ENCODE results near the gene ABR.

Gene ABR

DNA sequence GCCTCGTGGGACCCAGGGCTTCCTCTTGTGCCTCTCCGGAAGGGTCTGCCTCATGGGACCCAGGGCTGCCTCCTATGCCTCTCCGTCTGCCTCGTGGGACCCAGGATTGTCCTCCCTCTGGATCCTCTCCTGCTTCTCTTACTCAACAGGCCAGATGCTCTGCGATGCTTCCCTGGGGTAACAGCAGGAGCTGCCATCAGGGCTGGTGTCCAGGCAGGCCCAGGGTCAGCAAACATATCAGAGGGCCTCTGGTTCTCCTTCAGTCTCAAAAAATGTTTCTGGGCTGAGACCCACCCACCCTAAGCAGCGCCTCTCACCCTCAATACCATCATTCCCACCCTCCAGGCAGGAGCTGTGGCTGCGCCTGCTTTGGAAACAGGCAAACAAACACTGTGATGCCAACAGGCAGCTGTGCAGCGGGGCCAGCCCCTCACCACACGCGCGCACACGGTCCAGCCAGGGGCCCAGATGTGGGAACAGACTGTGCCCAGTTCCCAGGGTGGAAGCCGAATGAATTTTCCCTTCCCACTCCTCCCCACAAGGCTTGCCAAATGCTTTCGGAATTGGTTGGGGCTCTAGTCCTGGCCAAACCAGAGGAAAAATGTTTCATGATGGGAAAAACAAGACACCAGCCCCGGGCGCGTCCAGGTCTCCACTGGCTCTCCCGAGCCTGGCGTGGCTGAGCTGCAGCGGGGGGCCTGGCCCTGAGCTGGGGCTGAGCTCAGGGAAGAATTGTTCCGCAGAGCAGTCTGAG lies 171.6 kb downstream of the ABR start:
- Histone ChIP-seq H3K9me2 (replicated peaks; ENCODE audit: low read depth, low read length) (no peaks in the 10 kb centered on the region), H3K4me2 (ENCODE audit: low read depth, low read length, poor library complexity, severe bottlenecking) (no peak overlapping the region), H3K9ac (ENCODE audit: low read depth, low read length, poor library complexity, severe bottlenecking) (no peak overlapping the region), H3K79me2 (ENCODE audit: insufficient read depth, low read length) (no peaks in the 10 kb centered on the region), H2AFZ (ENCODE audit: low read length) (no peak overlapping the region), H3K4me3 (ENCODE audit: low read length, poor library complexity, severe bottlenecking) (no peak overlapping the region), H3K27me3 (ENCODE audit: insufficient read depth, low read length, poor library complexity, severe bottlenecking) (no peaks in the 10 kb centered on the region), H3K9me3 (ENCODE audit: insufficient read depth, low read depth, low read length) (no peaks in the 10 kb centered on the region), H3F3A (ENCODE audit: low read depth) (no peaks in the 10 kb centered on the region), H4K20me1 (ENCODE audit: insufficient read depth, low read length, poor library complexity, severe bottlenecking) (no peaks in the 10 kb centered on the region), H3K4me1 (ENCODE audit: insufficient read depth, low read length, poor library complexity, severe bottlenecking) (peaks cover 4% of the 10 kb centered on the region), H3K36me3 (ENCODE audit: insufficient read depth, low read length) (peaks cover 15% of the 10 kb centered on the region; the same call in 1 of the 2 replicates)
- TF ChIP-seq EZH2phosphoT487 (IDR thresholded peaks at IDR 0.05; ENCODE audit: borderline replicate concordance) = no peak
- TF ChIP-seq, protein P1, sequence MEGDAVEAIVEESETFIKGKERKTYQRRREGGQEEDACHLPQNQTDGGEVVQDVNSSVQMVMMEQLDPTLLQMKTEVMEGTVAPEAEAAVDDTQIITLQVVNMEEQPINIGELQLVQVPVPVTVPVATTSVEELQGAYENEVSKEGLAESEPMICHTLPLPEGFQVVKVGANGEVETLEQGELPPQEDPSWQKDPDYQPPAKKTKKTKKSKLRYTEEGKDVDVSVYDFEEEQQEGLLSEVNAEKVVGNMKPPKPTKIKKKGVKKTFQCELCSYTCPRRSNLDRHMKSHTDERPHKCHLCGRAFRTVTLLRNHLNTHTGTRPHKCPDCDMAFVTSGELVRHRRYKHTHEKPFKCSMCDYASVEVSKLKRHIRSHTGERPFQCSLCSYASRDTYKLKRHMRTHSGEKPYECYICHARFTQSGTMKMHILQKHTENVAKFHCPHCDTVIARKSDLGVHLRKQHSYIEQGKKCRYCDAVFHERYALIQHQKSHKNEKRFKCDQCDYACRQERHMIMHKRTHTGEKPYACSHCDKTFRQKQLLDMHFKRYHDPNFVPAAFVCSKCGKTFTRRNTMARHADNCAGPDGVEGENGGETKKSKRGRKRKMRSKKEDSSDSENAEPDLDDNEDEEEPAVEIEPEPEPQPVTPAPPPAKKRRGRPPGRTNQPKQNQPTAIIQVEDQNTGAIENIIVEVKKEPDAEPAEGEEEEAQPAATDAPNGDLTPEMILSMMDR (conservative IDR thresholded peaks at IDR 0.05; ENCODE audit: low read length) = no peak

DNA sequence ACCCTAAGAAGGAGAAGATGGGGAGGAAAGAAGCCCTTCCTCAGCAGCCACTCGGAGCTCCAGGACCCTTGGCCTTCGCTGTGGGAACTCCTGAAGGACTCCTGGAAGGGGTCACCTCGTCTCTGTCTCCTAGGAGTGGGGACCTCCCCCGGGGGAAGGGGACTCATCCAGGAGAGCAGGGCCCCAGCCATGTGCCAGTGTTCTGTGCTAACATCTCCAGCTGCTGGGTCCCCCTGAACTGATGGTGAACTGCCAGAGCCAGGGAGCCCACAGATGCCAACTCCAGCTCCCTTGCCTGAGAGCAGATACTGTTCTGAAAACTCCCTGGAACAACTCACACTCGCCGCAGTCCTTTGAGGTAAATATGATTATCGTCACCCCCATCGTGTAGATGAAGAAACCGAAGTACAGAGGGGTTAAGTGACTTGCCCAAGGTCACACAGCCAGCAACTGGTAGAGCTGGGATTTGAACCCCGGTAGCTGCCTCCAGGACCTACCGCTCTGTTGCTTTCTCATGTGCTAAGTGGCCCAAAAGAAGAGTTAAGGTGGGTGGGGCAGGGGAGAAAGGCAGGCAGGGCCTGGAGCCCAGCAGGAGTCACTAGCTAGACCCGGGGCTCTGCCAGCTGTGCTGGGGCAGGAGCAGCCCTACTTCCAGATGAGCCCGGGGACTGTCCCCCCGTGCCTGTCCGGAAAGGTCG lies 172.3 kb downstream of the ABR start:
- Histone ChIP-seq H3K4me2 (ENCODE audit: low read depth, low read length, poor library complexity, severe bottlenecking) (no peak overlapping the region), H3K79me2 (ENCODE audit: insufficient read depth, low read length) (no peaks in the 10 kb centered on the region), H3K36me3 (ENCODE audit: insufficient read depth, low read length) (peaks cover 20% of the 10 kb centered on the region; the same call in 1 of the 2 replicates), H3K4me1 (ENCODE audit: insufficient read depth, low read length, poor library complexity, severe bottlenecking) (peaks cover 4% of the 10 kb centered on the region), H3K4me3 (ENCODE audit: low read length, poor library complexity, severe bottlenecking) (no peak overlapping the region), H2AFZ (ENCODE audit: low read length) (no peak overlapping the region), H3K9ac (ENCODE audit: low read depth, low read length, poor library complexity, severe bottlenecking) (no peak overlapping the region), H3K9me2 (replicated peaks; ENCODE audit: low read depth, low read length) (no peaks in the 10 kb centered on the region), H3K9me3 (ENCODE audit: insufficient read depth, low read depth, low read length) (no peaks in the 10 kb centered on the region), H3K27me3 (ENCODE audit: insufficient read depth, low read length, poor library complexity, severe bottlenecking) (no peaks in the 10 kb centered on the region), H4K20me1 (ENCODE audit: insufficient read depth, low read length, poor library complexity, severe bottlenecking) (no peaks in the 10 kb centered on the region), H3F3A (ENCODE audit: low read depth) (no peaks in the 10 kb centered on the region)
- no peak for TF ChIP-seq EZH2phosphoT487 (IDR thresholded peaks at IDR 0.05; ENCODE audit: borderline replicate concordance)
- TF ChIP-seq, protein P1 (conservative IDR thresholded peaks at IDR 0.05; ENCODE audit: low read length) = no peak

DNA sequence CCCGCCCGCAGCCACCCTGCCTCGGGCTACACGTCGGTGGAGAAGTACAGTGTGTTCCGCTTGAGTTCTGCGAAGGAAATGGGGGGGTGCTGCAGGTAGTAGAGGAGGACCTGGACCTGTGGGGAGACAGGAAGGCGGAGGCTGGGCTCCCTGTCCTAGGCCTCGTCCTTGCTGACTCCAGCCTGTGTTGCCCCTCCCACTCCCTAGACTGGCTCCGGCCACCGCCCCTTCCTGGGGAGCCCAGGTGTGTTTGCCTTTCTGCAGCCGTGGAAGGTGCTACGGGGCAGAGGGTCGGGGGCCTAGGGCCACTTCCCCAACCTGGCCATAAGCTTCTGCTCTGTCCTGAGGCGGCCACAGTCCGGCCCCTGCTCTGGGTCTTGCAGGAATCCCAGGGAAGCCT lies 173.7 kb downstream of the ABR start:
- Histone ChIP-seq H3K36me3 (ENCODE audit: insufficient read depth, low read length) (peaks cover 27% of the 10 kb centered on the region; the same call in 1 of the 2 replicates), H3K9me3 (ENCODE audit: insufficient read depth, low read depth, low read length) (no peaks in the 10 kb centered on the region)

More for the DNA sequence above, 173.7 kb downstream of the ABR start:
- H3K79me2 ChIP-seq (ENCODE audit: insufficient read depth, low read length) = no peaks in the 10 kb centered on the region
- no peak overlapping the region for H3K4me3 ChIP-seq (ENCODE audit: low read length, poor library complexity, severe bottlenecking)
- H3K27me3 ChIP-seq (ENCODE audit: insufficient read depth, low read length, poor library complexity, severe bottlenecking) = no peaks in the 10 kb centered on the region
- H3K4me1 ChIP-seq (ENCODE audit: insufficient read depth, low read length, poor library complexity, severe bottlenecking) = peaks cover 4% of the 10 kb centered on the region
- H3K9me2 ChIP-seq (replicated peaks; ENCODE audit: low read depth, low read length) = no peaks in the 10 kb centered on the region
- no peak for TF ChIP-seq EZH2phosphoT487 (IDR thresholded peaks at IDR 0.05; ENCODE audit: borderline replicate concordance)
- TF ChIP-seq, protein P1 (conservative IDR thresholded peaks at IDR 0.05; ENCODE audit: low read length) = no peak
- no peaks in the 10 kb centered on the region for H3F3A ChIP-seq (ENCODE audit: low read depth)
- H3K4me2 ChIP-seq (ENCODE audit: low read depth, low read length, poor library complexity, severe bottlenecking) = no peak overlapping the region
- no peaks in the 10 kb centered on the region for H4K20me1 ChIP-seq (ENCODE audit: insufficient read depth, low read length, poor library complexity, severe bottlenecking)
- no peak overlapping the region for H3K9ac ChIP-seq (ENCODE audit: low read depth, low read length, poor library complexity, severe bottlenecking)
- H2AFZ ChIP-seq (ENCODE audit: low read length) = no peak overlapping the region

Measured in Loucy (cell line).